Spleen (tissue), 7 donors: ENCODE data around the gene CNPY2.

Source experiments
- CTCF ChIP-seq, 11 experiments: fragments of 200-600 bp in 7 of 11; fragments of 450-650 bp in 4 of 11; sonication (generic) in 4 of 11; IDR thresholded peaks in 8 of 11; conservative IDR thresholded peaks in 3 of 11; 1 replicate in 7 of 11; 2 replicates in 4 of 11; pipeline versions ENCODE4 v1.4.0 to v1.8.0; 2016 to 2021; ENCODE audit warnings: antibody characterized with exemption in 11 of 11, inconsistent platforms in 4 of 11, mild to moderate bottlenecking in 1 of 11
- POLR2A ChIP-seq, 3 donors: fragments of 450-650 bp; IDR thresholded peaks; one replicate each; pipeline ENCODE4 v1.5.1; 2017; ENCODE audit warnings: antibody characterized with exemption in 3 of 3, mild to moderate bottlenecking in 1 of 3
- POLR2AphosphoS5 ChIP-seq, 3 donors: sonication (generic); formaldehyde crosslinking; IDR thresholded peaks; one replicate each; pipeline ENCODE4 v1.5.1; 2017; ENCODE audit warnings: antibody characterized with exemption in 3 of 3
- donor health status: DM: no; HTN: no; CAD: no; lungs with moderate emphysema.
- donor health status: DM: no; HTN: no; CAD: no.
- donor health status: DM: no; HTN: no; CAD: no.

DNA sequence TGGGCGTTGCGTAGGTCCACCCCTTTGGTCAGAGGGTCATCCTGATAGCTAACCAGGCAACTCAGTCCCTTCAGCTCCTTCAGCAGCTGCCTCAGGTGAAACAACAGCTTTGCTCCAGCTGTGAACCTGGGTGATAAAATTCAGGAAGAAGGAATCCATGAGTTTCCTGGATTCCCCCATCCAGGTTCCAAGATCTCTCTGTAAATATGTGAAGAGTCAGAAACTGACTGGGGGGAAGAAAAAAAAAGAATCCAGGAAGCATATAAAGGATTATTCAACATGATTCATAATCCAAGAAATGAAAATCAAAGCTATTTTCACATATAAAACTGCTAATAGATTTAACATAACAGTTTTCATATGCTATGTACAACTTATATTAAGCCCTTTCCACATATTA lies 35.5 kb upstream of the CNPY2 start:
- no peak for TF ChIP-seq CTCF (IDR thresholded peaks at IDR 0.05 in 8 of 11, conservative IDR thresholded peaks at IDR 0.05 in 3 of 11)
- TF ChIP-seq POLR2A (IDR thresholded peaks at IDR 0.05) = no peak
- TF ChIP-seq POLR2AphosphoS5 (IDR thresholded peaks at IDR 0.05) = no peak
